OCI-LY7 (cell line): Measurements from ENCODE around the gene MYLK. TPM values are rescaled to one million over a fixed set of nuclear protein-coding genes. Genes with fewer than 3 reads are reported as not detected.

Experiments
- BruUV-seq: library from RNA; stranded (reverse); fragments of 400-500 nt; replicated peaks from 2 replicates; lab custom pipeline; 2021; lab: Mats Ljungman, UMichigan
- CTCF ChIA-PET: fragments of 300-600 bp; sonication (Branson Sonifier 250); formaldehyde crosslinking; loops from one replicate; lab custom pipeline; 2022; ENCODE audit warnings: antibody characterized with exemption; ENCODE audit not compliant: unreplicated experiment; lab: Charles Lee
- POLR2A ChIA-PET: fragments of 300-600 bp; sonication (Branson Sonifier 250); formaldehyde crosslinking; loops from one replicate; lab custom pipeline; 2022; ENCODE audit warnings: antibody characterized with exemption; lab: Charles Lee
- DNase-seq: peaks from one replicate; pipeline ENCODE4 v3.0.0-alpha.2; 2015; ENCODE audit warnings: low spot score
- H2AFZ ChIP-seq: fragments of 200-600 bp; sonication (generic), shearing (Covaris generic); 2 replicates; pipeline ENCODE4 v1.6.1; 2014; ENCODE audit warnings: mild to moderate bottlenecking, antibody characterized with exemption, low read length, moderate library complexity
- H3K27ac ChIP-seq: fragments of 200-600 bp; sonication (generic); 2 replicates; pipeline ENCODE4 v1.5.1; 2014; ENCODE audit warnings: mixed run types, low read depth, mild to moderate bottlenecking, moderate library complexity, low read length, inconsistent platforms; ENCODE audit not compliant: poor library complexity, severe bottlenecking
- H3K36me3 ChIP-seq: fragments of 200-600 bp; sonication (generic); 2 replicates; pipeline ENCODE4 v1.6.1; 2014; ENCODE audit warnings: mild to moderate bottlenecking, antibody characterized with exemption, low read length, moderate library complexity, mixed read lengths; ENCODE audit not compliant: insufficient read depth
- H3K4me1 ChIP-seq: fragments of 200-600 bp; sonication (generic); 2 replicates; pipeline ENCODE4 v1.5.1; 2014; ENCODE audit warnings: mild to moderate bottlenecking, low read length; ENCODE audit not compliant: insufficient read depth, poor library complexity, severe bottlenecking
- H3K4me2 ChIP-seq: fragments of 200-600 bp; sonication (generic); 2 replicates; pipeline ENCODE4 v1.6.1; 2014; ENCODE audit warnings: mild to moderate bottlenecking, low read length
- H3K4me3 ChIP-seq: fragments of 200-600 bp; sonication (generic); 2 replicates; pipeline ENCODE4 v1.5.1; 2014; ENCODE audit warnings: mild to moderate bottlenecking, low read depth, low read length; ENCODE audit not compliant: poor library complexity, severe bottlenecking
- H3K79me2 ChIP-seq: fragments of 200-600 bp; sonication (generic); 2 replicates; pipeline ENCODE4 v1.6.1; 2016; ENCODE audit warnings: low read depth, mild to moderate bottlenecking, low read length, moderate library complexity, mixed read lengths; ENCODE audit not compliant: insufficient read depth
- H3K9me2 ChIP-seq: fragments of 200-600 bp; sonication (generic); 2 replicates; pipeline ENCODE4 v1.6.1; 2016; ENCODE audit warnings: mild to moderate bottlenecking, low read length, mixed read lengths; ENCODE audit not compliant: insufficient read depth
- H3K9me3 ChIP-seq: fragments of 200-600 bp; sonication (generic); 2 replicates; pipeline ENCODE4 v1.6.1; 2014; ENCODE audit warnings: mild to moderate bottlenecking, mixed run types, low read length, mixed read lengths
- H4K20me1 ChIP-seq: fragments of 200-600 bp; sonication (generic); 2 replicates; pipeline ENCODE4 v1.6.1; 2014; ENCODE audit warnings: mild to moderate bottlenecking, antibody characterized with exemption, low read length, moderate library complexity, mixed read lengths; ENCODE audit not compliant: insufficient read depth
- CTCF ChIP-seq: fragments of 200-600 bp; sonication (generic); conservative IDR thresholded peaks from 2 replicates; pipeline ENCODE4 v1.5.1; 2014; ENCODE audit warnings: mild to moderate bottlenecking, antibody characterized with exemption, low read length, moderate library complexity, mixed read lengths
- EZH2phosphoT487 ChIP-seq: fragments of 200-600 bp; sonication (generic); IDR thresholded peaks from 2 replicates; pipeline ENCODE4 v1.6.1; 2018; ENCODE audit warnings: low read depth, borderline replicate concordance, mild to moderate bottlenecking, mixed run types, antibody characterized with exemption, low read length, moderate library complexity, mixed read lengths
- intact Hi-C: fragments of 100-400 bp; cut with micrococcal nuclease; formaldehyde crosslinking; loops from one replicate; pipeline ENCODE4 v1.10.0; 2022; ENCODE audit not compliant: unreplicated experiment
- total RNA-seq, 2 experiments: library from RNA; depleted of rRNA in 1 of 2; stranded (reverse); fragments of >200 nt in 1 of 2; shearing (Covaris generic) in 1 of 2; gene quantifications; 2 replicates each; pipeline ENCODE4 v1.2.3, GENCODE V29; 2014 to 2022

Gene MYLK
- total RNA-seq, 2 experiments from 2014 or later = not detected

- Histone ChIP-seq H3K9me2 (no peaks in the 10 kb centered on the region), H4K20me1 (no peaks in the 10 kb centered on the region), H2AFZ (no peak overlapping the region), H3K27ac (no peak overlapping the region), H3K36me3 (no peaks in the 10 kb centered on the region), H3K4me3 (no peak overlapping the region), H3K4me2 (no peak overlapping the region), H3K4me1 (no peaks in the 10 kb centered on the region), H3K9me3 (no peaks in the 10 kb centered on the region), H3K79me2 (no peaks in the 10 kb centered on the region)
- BruUV-seq = no TSS peak
- ChIA-PET POLR2A (no interaction called here), CTCF (no interaction called here)
- TF ChIP-seq CTCF = no peak
- TF ChIP-seq EZH2phosphoT487 = no peak
- intact Hi-C loops = no loop called here
- DNase-seq = no peak
These were observed 91.5 kb downstream of the MYLK start for GRCh38 chr3:123792473-123793201.

GRCh38 chr3:123791898-123792297 lies 92.2 kb downstream of the MYLK start:
- Histone ChIP-seq H4K20me1 (no peaks in the 10 kb centered on the region), H3K36me3 (no peaks in the 10 kb centered on the region), H2AFZ (no peak overlapping the region), H3K79me2 (no peaks in the 10 kb centered on the region), H3K27ac (no peak overlapping the region), H3K9me3 (no peaks in the 10 kb centered on the region), H3K9me2 (no peaks in the 10 kb centered on the region), H3K4me2 (no peak overlapping the region), H3K4me3 (no peak overlapping the region), H3K4me1 (no peaks in the 10 kb centered on the region)
- TF ChIP-seq CTCF (no peak), EZH2phosphoT487 (no peak)
- intact Hi-C loops = no loop called here
- DNase-seq = no peak
- ChIA-PET POLR2A (no interaction called here), CTCF (no interaction called here)
- no TSS peak for BruUV-seq

GRCh38 chr3:123791417-123791816 lies 92.7 kb downstream of the MYLK start:
- H3K36me3 ChIP-seq = no peaks in the 10 kb centered on the region
- H4K20me1 ChIP-seq = no peaks in the 10 kb centered on the region
- H3K4me1 ChIP-seq = no peaks in the 10 kb centered on the region
- H3K9me3 ChIP-seq = no peaks in the 10 kb centered on the region
- no peak for TF ChIP-seq CTCF
- TF ChIP-seq EZH2phosphoT487 = no peak
- no peak overlapping the region for H3K4me2 ChIP-seq
- ChIA-PET CTCF (no interaction called here), POLR2A (interaction anchor here (1.1 kb wide), 1 partner anchor 16 kb away, joined by 3 read pairs; no protein-coding TSS in a partner anchor)
- intact Hi-C loops = no loop called here
- no TSS peak for BruUV-seq
- H2AFZ ChIP-seq = no peak overlapping the region
- no peaks in the 10 kb centered on the region for H3K9me2 ChIP-seq
- no peak for DNase-seq
- H3K27ac ChIP-seq = no peak overlapping the region
- no peaks in the 10 kb centered on the region for H3K79me2 ChIP-seq
- H3K4me3 ChIP-seq = no peak overlapping the region
